HepG2 (cell line): ENCODE data around the gene PCNA. TPM values are rescaled to one million over a fixed set of nuclear protein-coding genes. Genes with fewer than 3 reads are reported as not detected.

ENCODE experiments used
- BHLHE40 ChIP-seq: IDR thresholded peaks from 2 replicates; pipeline ENCODE4 v1.6.1; 2011; ENCODE audit warnings: low read length, improper control_type of control experiment
- GLI4 ChIP-seq: sonication (generic); formaldehyde crosslinking; IDR thresholded peaks from 2 replicates; pipeline ENCODE4 v1.5.1; 2020; ENCODE audit warnings: missing genetic modification reagents, mild to moderate bottlenecking, moderate library complexity, borderline replicate concordance
- GTF3A ChIP-seq: sonication (generic); formaldehyde crosslinking; conservative IDR thresholded peaks from 2 replicates; pipeline ENCODE4 v1.4.0; 2020; ENCODE audit warnings: mild to moderate bottlenecking, missing genetic modification reagents
- HNRNPLL ChIP-seq: fragments of 200-400 bp; formaldehyde crosslinking; IDR thresholded peaks from 2 replicates; pipeline ENCODE4 v1.6.1; 2017; ENCODE audit warnings: mild to moderate bottlenecking, low read depth, low read length; ENCODE audit not compliant: poor library complexity, severe bottlenecking
- HOXA3 ChIP-seq: sonication (generic); formaldehyde crosslinking; IDR thresholded peaks from 2 replicates; pipeline ENCODE4 v1.5.0; 2020; ENCODE audit warnings: missing genetic modification reagents
- IKZF5 ChIP-seq: IDR thresholded peaks from 2 replicates; pipeline ENCODE4 v1.6.1; 2018; ENCODE audit warnings: missing genetic modification reagents, mild to moderate bottlenecking, missing compliant biosample characterization
- KLF16 ChIP-seq, 2 experiments: sonication (generic) in 1 of 2; formaldehyde crosslinking in 1 of 2; IDR thresholded peaks; 2 replicates each; pipeline versions ENCODE4 v1.6.1 to v1.8.0; 2016 to 2023; ENCODE audit warnings: missing genetic modification reagents in 2 of 2, missing compliant biosample characterization in 1 of 2
- MAX ChIP-seq: IDR thresholded peaks from 2 replicates; pipeline ENCODE4 v1.6.1; 2012; ENCODE audit warnings: inconsistent platforms
- NR3C1 ChIP-seq: sonication (generic); formaldehyde crosslinking; IDR thresholded peaks from 2 replicates; pipeline ENCODE4 v1.4.0; 2020; ENCODE audit warnings: missing genetic modification reagents
- PHF20 ChIP-seq: sonication (generic); formaldehyde crosslinking; IDR thresholded peaks from 2 replicates; pipeline ENCODE4 v1.5.0; 2020; ENCODE audit warnings: mild to moderate bottlenecking, missing genetic modification reagents
- POGZ ChIP-seq: sonication (generic); formaldehyde crosslinking; IDR thresholded peaks from 2 replicates; pipeline ENCODE4 v1.4.0; 2020; ENCODE audit warnings: mild to moderate bottlenecking, missing genetic modification reagents
- TFDP1 ChIP-seq: IDR thresholded peaks from 2 replicates; pipeline ENCODE4 v1.6.1; 2016; ENCODE audit warnings: missing compliant biosample characterization, missing genetic modification reagents, borderline replicate concordance
- ZNF407 ChIP-seq: sonication (generic); formaldehyde crosslinking; IDR thresholded peaks from one replicate; pipeline ENCODE4 v1.5.1; 2020; ENCODE audit warnings: mild to moderate bottlenecking, missing genetic modification reagents; ENCODE audit errors: not compliant biosample characterization
- ZNF589 ChIP-seq: sonication (generic); formaldehyde crosslinking; conservative IDR thresholded peaks from 2 replicates; pipeline ENCODE4 v1.8.0; 2022; ENCODE audit warnings: mild to moderate bottlenecking, moderate library complexity, missing genetic modification reagents
- ZNF883 ChIP-seq: sonication (generic); formaldehyde crosslinking; IDR thresholded peaks from 2 replicates; pipeline ENCODE4 v1.5.1; 2020; ENCODE audit warnings: mild to moderate bottlenecking, missing genetic modification reagents; ENCODE audit errors: not compliant biosample characterization
- polyA plus RNA-seq, 8 experiments: library from polyadenylated mRNA; depleted of rRNA in 3 of 8; stranded (reverse) in 7 of 8; unstranded in 1 of 8; fragments of >200 nt; fragmentation: Illumina TruSeq in 4 of 8; extraction: Trizol in 4 of 8; gene quantifications; 2 replicates each; pipeline versions ENCODE4 v1.2.1 to v1.2.3, GENCODE V29; 2011 to 2016; ENCODE audit warnings: low read depth in 4 of 8, missing spikeins in 1 of 8, mixed read lengths in 1 of 8; ENCODE audit not compliant: insufficient read depth in 1 of 8
- total RNA-seq, 5 experiments: library from RNA; depleted of rRNA; stranded (reverse); fragments of >200 nt; fragmentation: Illumina TruSeq; extraction: Trizol; gene quantifications; 2 replicates each; pipeline ENCODE4 v1.2.3, GENCODE V29; 2016; ENCODE audit warnings: low read depth in 1 of 5
- TF ChIP-seq, protein P1 (sequence below): sonication (generic); formaldehyde crosslinking; IDR thresholded peaks from 2 replicates; pipeline ENCODE4 v1.9.0; 2021; ENCODE audit warnings: missing genetic modification reagents, borderline replicate concordance

Gene PCNA
- total and polyA plus RNA-seq, 2 of the 13 experiments (the other 11 are each of a cell fraction or from before 2014, with no cell fraction given), result 229 to 655 TPM

DNA sequence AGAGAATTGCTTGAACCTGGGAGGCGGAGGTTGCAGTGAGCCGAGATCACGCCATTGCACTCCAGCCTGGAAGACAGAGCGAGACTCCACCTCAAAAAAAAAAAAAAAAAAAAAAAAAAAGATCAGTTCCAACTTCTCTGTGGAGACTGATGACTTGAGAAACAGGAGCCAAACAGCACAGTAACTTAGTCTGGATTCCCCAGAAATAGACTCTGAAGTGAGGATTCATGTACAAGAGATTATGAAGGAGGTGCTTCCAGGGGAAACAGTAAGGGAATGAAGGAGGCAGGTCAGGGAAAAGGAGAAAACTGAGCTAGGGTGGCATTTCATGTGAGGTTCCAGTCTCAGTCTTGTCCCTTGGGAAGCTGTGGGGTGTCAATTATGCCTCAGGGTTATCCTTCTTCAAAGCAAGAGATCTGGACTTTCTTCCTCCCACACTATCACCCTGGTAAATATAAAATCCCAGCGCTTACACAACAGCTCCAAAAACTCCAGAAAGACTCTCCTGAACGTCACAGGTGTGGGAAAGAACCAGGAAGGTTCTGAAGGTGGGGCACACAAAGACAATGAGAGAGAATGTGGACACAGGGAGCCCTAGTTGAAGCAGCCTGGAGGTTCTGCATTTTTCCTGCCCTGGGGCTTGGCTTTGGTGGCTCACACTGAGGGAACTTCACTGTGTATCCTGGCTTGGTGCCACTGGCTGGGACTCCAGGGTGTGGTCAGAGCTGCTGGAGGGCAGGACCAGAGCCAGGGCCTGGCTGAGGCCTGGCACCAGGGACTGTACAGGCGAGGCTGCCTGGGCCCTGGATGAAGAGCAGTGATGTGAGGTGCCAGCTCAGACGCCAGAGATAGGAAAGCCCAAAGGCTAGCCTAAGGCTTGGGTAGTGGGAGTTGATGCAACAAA is 46.8 kb downstream of the PCNA start (continued):
- TF ChIP-seq ZNF407 (CRISPR knock-in tag) (no peak), POGZ (no peak), MAX (no peak), KLF16 (CRISPR knock-in tag; IDR thresholded peaks at IDR 0.05) (no peak), ZNF883 (peak; percentile 5), GLI4 (CRISPR knock-in tag) (0 out of 2 replicates have a peak, but pooled peaks have one; percentile 45), PHF20 (CRISPR knock-in tag) (no peak), HOXA3 (CRISPR knock-in tag) (no peak), HNRNPLL (no peak), TFDP1 (CRISPR knock-in tag) (no peak), IKZF5 (CRISPR knock-in tag) (no peak), BHLHE40 (no peak), ZNF589 (CRISPR knock-in tag) (no peak), NR3C1 (no peak), GTF3A (CRISPR knock-in tag) (no peak)
- TF ChIP-seq, protein P1, sequence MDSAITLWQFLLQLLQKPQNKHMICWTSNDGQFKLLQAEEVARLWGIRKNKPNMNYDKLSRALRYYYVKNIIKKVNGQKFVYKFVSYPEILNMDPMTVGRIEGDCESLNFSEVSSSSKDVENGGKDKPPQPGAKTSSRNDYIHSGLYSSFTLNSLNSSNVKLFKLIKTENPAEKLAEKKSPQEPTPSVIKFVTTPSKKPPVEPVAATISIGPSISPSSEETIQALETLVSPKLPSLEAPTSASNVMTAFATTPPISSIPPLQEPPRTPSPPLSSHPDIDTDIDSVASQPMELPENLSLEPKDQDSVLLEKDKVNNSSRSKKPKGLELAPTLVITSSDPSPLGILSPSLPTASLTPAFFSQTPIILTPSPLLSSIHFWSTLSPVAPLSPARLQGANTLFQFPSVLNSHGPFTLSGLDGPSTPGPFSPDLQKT (CRISPR knock-in tag), result no peak
